Measurements from ENCODE around the gene CHRM2.

CHRM2 gene

GRCh38 chr7:136966825-136967224 lies 98.4 kb downstream of the CHRM2 start:
- no peak for DNase-seq

- DNase-seq = no peak
These were observed 101.3 kb downstream of the CHRM2 start for GRCh38 chr7:136969761-136970160.

DNA sequence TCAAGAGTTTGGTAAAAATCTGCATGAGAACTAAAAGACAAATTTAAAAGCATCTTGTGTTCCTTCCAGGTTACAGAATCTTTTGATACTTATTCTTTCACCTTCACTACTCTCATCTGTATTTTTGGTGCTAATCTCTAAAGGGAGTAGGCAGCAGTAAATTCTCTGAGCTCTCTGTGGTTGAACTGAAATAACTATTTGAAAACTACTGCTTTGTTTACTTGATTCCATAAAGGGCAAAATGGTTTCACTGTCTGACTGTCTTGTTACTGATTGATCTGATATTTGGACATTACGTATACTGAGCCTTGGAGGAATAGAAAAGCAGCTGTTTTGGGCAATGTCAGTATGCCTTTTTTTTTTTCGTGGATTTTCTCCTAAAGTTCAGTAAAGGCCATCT lies 103.3 kb downstream of the CHRM2 start:
- DNase-seq = no peak

- DNase-seq = no peak
These were observed 108.2 kb downstream of the CHRM2 start for GRCh38 chr7:136976504-136977251.

- DNase-seq = no peak
These were observed 124.9 kb downstream of the CHRM2 start for GRCh38 chr7:136993377-136993776.

DNA sequence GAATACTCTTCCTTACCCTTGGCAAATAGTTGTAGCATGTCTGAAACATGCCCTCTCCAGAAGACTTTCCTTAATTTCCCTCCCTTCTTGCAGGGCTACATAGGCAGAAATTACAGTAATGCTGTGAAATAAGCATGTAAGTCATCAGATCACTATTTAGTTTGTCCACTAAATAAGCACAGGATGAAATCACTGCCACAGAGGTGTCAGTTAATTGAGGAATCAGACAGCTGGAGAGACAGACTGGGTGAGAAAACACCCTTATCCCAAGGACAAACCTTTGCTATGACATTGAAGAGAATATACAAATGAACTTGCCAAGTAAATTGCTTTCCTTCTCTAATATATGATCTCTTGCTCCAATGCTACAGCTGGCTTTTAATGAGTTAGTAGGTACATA lies 129.3 kb downstream of the CHRM2 start:
- no peak for DNase-seq

GRCh38 chr7:136998495-136998894 lies 130.0 kb downstream of the CHRM2 start:
- no peak for DNase-seq

GRCh38 chr7:137000621-137001020 lies 132.2 kb downstream of the CHRM2 start:
- no peak for DNase-seq

DNA sequence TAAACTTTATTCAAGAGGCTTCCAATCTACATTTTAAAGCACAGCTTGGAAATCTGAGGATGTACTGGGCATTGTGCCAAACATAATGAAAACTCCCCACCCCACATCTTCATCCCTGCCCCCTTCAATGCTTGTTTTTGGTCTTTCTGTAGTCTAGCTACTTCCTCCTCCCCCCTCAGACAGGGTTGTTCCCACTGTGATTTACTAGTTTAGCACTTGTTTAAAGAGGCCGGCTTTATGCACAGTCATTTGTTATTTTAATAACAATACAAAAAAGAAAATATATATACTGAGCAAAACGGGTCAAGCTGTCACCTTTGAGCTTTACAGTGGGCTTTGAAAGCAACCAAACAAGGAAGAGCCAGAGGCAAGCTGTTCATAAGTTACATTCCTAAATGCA lies 132.6 kb downstream of the CHRM2 start:
- no peak for DNase-seq

DNA sequence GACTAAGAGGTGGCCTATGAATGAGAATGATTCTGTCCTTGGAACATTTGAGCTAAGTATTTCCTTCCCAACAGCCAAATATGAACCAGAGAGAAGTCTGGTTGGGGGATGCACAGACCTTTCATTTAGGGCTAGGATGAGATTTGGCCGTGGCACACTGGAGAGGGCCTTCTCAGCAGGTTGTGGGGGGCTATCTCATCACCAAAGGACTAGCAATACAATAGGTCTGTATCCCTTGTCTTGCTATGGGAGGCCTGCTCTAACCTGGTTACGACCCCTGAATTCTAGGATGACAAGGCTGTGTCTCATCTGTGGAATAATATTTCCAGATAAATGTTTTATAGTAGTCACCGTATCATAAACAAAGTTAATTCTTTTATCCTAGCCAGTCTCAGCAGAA lies 133.0 kb downstream of the CHRM2 start:
- no peak for DNase-seq

DNA sequence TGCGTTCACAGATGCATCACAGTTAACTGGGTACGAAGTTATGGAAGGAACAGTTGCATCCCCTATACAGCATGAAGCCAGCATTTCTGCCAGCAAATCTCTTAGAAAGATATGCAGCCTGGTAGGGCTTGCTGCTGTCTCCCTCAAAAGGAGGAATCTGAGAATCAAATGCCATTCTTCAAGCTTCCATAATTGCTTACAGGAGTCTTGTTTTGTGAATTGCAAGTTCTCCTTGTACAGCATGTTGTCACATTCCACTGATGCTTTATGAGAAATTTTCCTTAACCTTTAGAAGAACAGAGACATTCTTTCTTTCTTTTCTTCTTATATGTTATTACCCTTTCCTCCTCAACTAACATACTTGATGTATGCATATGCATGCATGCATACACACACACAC lies 134.6 kb downstream of the CHRM2 start:
- DNase-seq = no peak

GRCh38 chr7:137003566-137003965 lies 135.1 kb downstream of the CHRM2 start:
- no peak for DNase-seq

DNA sequence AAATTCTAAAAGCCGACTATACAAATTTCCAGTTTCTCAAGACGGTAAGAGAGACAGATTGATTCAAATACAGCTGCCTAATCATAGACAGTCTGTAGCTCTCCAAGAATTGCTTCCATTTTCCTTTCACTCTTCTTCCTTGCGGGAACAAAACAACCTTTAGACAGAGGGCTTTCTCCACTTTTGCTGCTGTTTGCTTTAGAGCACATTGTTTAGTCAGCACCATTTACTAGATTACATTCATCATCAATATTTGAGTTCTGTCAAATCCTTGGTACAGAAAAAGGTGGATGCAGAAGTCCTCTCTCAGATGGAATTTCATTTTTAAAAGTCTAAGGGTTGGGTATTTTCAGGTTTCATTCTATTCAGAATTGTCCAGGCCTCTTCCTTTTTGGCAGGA lies 137.4 kb downstream of the CHRM2 start:
- no peak for DNase-seq

GRCh38 chr7:137006293-137006692 lies 137.8 kb downstream of the CHRM2 start:
- no peak for DNase-seq

GRCh38 chr7:137007001-137007694 lies 138.7 kb downstream of the CHRM2 start:
- no peak for DNase-seq

DNA sequence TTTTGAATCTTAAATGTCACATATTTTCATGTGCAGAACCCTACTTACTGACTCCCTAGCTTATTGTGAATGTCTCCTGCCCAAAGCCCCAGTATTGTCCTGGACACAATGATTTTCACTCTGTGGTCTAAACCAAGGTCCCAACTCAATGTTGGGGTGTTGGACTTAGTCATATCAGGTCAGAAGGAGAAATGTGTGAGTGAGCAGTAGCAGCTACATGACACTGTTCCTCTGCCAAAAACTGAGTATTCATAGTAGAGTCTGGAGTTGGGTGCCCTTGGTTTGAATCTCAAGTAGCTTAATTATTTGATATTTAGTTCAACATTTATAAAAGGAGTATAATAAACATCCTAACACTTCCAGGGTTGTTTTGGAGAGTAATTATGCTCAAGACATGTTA lies 141.0 kb downstream of the CHRM2 start:
- DNase-seq = no peak

- DNase-seq = no peak
These were observed 146.6 kb downstream of the CHRM2 start for GRCh38 chr7:137015015-137015414.

DNA sequence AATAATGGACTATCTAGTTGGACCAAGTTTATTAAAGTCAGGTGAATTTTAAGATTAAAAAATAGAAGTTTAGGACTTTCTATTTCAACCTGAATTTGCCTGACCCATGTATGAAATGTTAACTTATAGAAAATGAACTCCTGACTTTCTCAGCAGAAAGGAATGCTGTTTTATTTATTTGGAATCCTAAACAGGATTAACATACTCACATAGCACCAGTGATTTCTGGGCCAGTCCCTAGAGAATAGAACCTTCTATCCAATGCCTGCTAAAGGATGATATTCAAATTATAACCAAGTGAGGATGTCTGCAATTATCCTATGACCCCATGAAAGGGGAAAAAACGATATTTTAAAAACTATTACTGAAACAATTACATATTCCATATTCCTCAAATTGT lies 148.8 kb downstream of the CHRM2 start:
- DNase-seq = no peak

GRCh38 chr7:137018468-137018867 lies 150.0 kb downstream of the CHRM2 start:
- no peak for DNase-seq

GRCh38 chr7:137020351-137020750 lies 151.9 kb downstream of the CHRM2 start:
- no peak for DNase-seq

GRCh38 chr7:137025469-137026175 lies 157.2 kb downstream of the CHRM2 start:
- no peak for DNase-seq

GRCh38 chr7:137026176-137026500 lies 157.7 kb downstream of the CHRM2 start:
- no peak for DNase-seq

DNA sequence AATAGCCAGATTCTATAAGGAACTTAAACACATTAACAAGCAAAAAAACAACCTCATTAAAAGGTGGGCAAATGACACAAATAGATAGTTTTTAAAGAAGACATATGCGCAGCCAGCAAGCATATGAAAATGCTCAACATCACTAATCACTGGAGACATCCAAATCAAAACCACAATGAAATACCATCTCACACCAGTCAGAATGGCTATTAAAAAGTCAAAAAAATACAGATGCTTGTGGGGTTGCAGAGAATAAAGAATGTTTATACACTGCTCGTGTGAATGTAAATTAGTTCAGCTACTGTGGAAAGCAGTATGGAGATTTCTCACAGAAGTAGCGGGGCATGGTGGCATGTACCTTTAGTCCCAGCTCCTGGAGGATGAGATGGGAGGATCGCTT lies 164.0 kb downstream of the CHRM2 start:
- DNase-seq = no peak

DNA sequence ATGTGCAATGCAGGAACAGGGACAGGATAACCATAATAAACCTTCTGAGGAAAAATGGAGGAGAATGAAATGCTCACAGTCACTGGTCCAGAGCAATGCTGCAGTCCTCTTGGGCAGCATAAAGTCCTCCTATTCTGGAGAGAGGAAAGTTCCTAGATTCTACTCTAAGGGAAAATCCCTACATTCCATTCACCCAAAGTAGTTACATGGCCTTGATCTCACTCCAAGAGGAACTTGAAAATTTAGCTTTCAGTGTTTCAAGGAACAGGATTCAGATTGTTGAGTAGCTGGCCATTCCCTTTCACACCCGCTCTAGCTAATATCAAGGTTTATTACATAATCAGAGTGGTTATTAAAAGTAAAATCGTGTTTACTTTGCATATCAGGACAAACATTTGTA lies 168.3 kb downstream of the CHRM2 start:
- DNase-seq = no peak
